Gastrocnemius medialis (tissue), 4 donors: ENCODE measurements around the gene CACNA2D3.

Experiments used
- CTCF ChIP-seq, 5 experiments: fragments of 450-650 bp in 3 of 5; fragments of 200-600 bp in 2 of 5; sonication (generic) in 2 of 5; IDR thresholded peaks in 4 of 5; conservative IDR thresholded peaks in 1 of 5; 1 replicate in 4 of 5; 2 replicates in 1 of 5; pipeline ENCODE4 v1.5.1; 2016 to 2019; ENCODE audit warnings: antibody characterized with exemption in 5 of 5, mild to moderate bottlenecking in 3 of 5, moderate library complexity in 3 of 5
- POLR2A ChIP-seq, 2 donors: fragments of 450-650 bp; IDR thresholded peaks; one replicate each; pipeline ENCODE4 v1.6.1; 2017; ENCODE audit warnings: antibody characterized with exemption in 2 of 2, mild to moderate bottlenecking in 2 of 2, moderate library complexity in 2 of 2

- TF ChIP-seq CTCF (IDR thresholded peaks at IDR 0.05 in 4 of 5, conservative IDR thresholded peaks at IDR 0.05 in 1 of 5), result no peak
- TF ChIP-seq POLR2A (IDR thresholded peaks at IDR 0.05), result no peak
Measured at GRCh38 chr3:54861248-54862067, 739.1 kb downstream of the CACNA2D3 start.
